B cell (primary cell): ENCODE data around the gene CD274. TPM values are rescaled to one million over a fixed set of nuclear protein-coding genes. Genes with fewer than 3 reads are reported as not detected.

Experiments
- ATAC-seq: fragments of 200-7000 bp; cut with Tn5 transposase; one replicate; pipeline ENCODE4 v1.10.0; 2021; ENCODE audit warnings: low read depth, mild to moderate bottlenecking, moderate number of reproducible peaks, moderate library complexity
- CTCF ChIA-PET: fragments of 350-600 bp; sonication (Branson Sonifier 250); formaldehyde crosslinking; loops from one replicate; lab custom pipeline; 2021; ENCODE audit warnings: antibody characterized with exemption, inconsistent platforms; lab: Charles Lee
- POLR2A ChIA-PET: fragments of 350-600 bp; sonication (Branson Sonifier 250); formaldehyde crosslinking; loops from one replicate; lab custom pipeline; 2021; ENCODE audit warnings: antibody characterized with exemption; lab: Charles Lee
- DNase-seq: peaks from one replicate; pipeline ENCODE4 v3.0.0; 2013
- H2AFZ ChIP-seq: 2 replicates; pipeline ENCODE4 v1.6.1; 2012; ENCODE audit warnings: mild to moderate bottlenecking, low read depth, low read length; ENCODE audit not compliant: insufficient read depth, poor library complexity, severe bottlenecking
- H3K27ac ChIP-seq, 2 donors: 1 replicate in 1 of 2; 2 replicates in 1 of 2; pipeline ENCODE4 v1.5.1; 2012 to 2013; ENCODE audit warnings: low read length in 2 of 2, mild to moderate bottlenecking in 2 of 2, moderate library complexity in 1 of 2
- H3K27me3 ChIP-seq, 4 experiments: fragments of 200-600 bp in 1 of 4; sonication (generic) in 1 of 4; replicated peaks in 1 of 4; 1 replicate in 2 of 4; 2 replicates in 2 of 4; pipeline versions ENCODE4 v1.6.1 to v1.7.0; 2013 to 2016; ENCODE audit warnings: low read length in 3 of 4, mild to moderate bottlenecking in 2 of 4, mixed read lengths in 1 of 4, moderate library complexity in 1 of 4; ENCODE audit not compliant: insufficient read depth in 4 of 4, control insufficient read depth in 3 of 4; ENCODE audit errors: control extremely low read depth in 1 of 4
- H3K36me3 ChIP-seq, 2 experiments: replicated peaks in 1 of 2; 1 replicate in 1 of 2; 2 replicates in 1 of 2; pipeline versions ENCODE4 v1.6.1 to v1.7.1; 2013; ENCODE audit warnings: low read length in 1 of 2; ENCODE audit not compliant: insufficient read depth in 2 of 2, control insufficient read depth in 1 of 2; ENCODE audit errors: control extremely low read depth in 1 of 2, extremely low read depth in 1 of 2
- H3K4me1 ChIP-seq, 2 donors: fragments of 200-600 bp in 1 of 2; sonication (generic) in 1 of 2; 1 replicate in 1 of 2; 2 replicates in 1 of 2; pipeline versions ENCODE4 v1.5.1 to v1.6.1; 2013 to 2017; ENCODE audit warnings: low read length in 2 of 2; ENCODE audit not compliant: control insufficient read depth in 2 of 2, insufficient read depth in 2 of 2
- H3K4me2 ChIP-seq: replicated peaks from 2 replicates; pipeline ENCODE3; 2012; ENCODE audit warnings: mild to moderate bottlenecking, low read depth, low read length; ENCODE audit not compliant: poor library complexity, severe bottlenecking
- H3K4me3 ChIP-seq, 5 experiments: fragments of 200-600 bp in 1 of 5; sonication (generic) in 1 of 5; 1 replicate in 3 of 5; 2 replicates in 2 of 5; pipeline versions ENCODE4 v1.5.1 to v1.7.0; 2011 to 2016; ENCODE audit warnings: low read length in 4 of 5, mild to moderate bottlenecking in 4 of 5, low read depth in 2 of 5, control low read depth in 1 of 5, moderate library complexity in 1 of 5; ENCODE audit not compliant: insufficient read depth in 1 of 5; ENCODE audit errors: control extremely low read depth in 1 of 5, extremely low read depth in 1 of 5
- H3K79me2 ChIP-seq: fragments of 200-600 bp; sonication (generic); one replicate; pipeline ENCODE4 v1.6.0; 2016; ENCODE audit warnings: low read length; ENCODE audit not compliant: control insufficient read depth, insufficient read depth
- H3K9ac ChIP-seq: fragments of 200-600 bp; sonication (generic); 2 replicates; pipeline ENCODE4 v1.6.1; 2017; ENCODE audit warnings: mild to moderate bottlenecking, low read length, moderate library complexity
- H3K9me3 ChIP-seq, 3 donors: one replicate each; pipeline versions ENCODE4 v1.6.1 to v1.7.1; 2013; ENCODE audit warnings: low read length in 2 of 3; ENCODE audit not compliant: control insufficient read depth in 2 of 3, insufficient read depth in 1 of 3; ENCODE audit errors: control extremely low read depth in 1 of 3
- H4K20me1 ChIP-seq: 2 replicates; pipeline ENCODE4 v1.6.0; 2012; ENCODE audit warnings: mild to moderate bottlenecking, low read length; ENCODE audit not compliant: insufficient read depth, control insufficient read depth, poor library complexity, severe bottlenecking
- H3K27ac Mint-ChIP-seq: one replicate; pipeline ENCODE4 v1.8.0; 2021; ENCODE audit warnings: mixed read lengths
- H3K27me3 Mint-ChIP-seq: one replicate; pipeline ENCODE4 v1.8.0; 2021; ENCODE audit warnings: mixed read lengths
- H3K4me1 Mint-ChIP-seq: one replicate; pipeline ENCODE4 v1.8.0; 2021; ENCODE audit warnings: mixed read lengths
- H3K4me3 Mint-ChIP-seq: one replicate; pipeline ENCODE4 v1.8.0; 2021; ENCODE audit warnings: mixed read lengths
- H3K9me3 Mint-ChIP-seq: one replicate; pipeline ENCODE4 v1.8.0; 2022; ENCODE audit warnings: mixed read lengths; ENCODE audit not compliant: insufficient read depth
- CTCF ChIP-seq: fragments of 200-600 bp; IDR thresholded peaks from one replicate; pipeline ENCODE4 v1.8.0; 2022; ENCODE audit warnings: antibody characterized with exemption, mild to moderate bottlenecking
- EZH2 ChIP-seq: IDR thresholded peaks from 2 replicates; pipeline ENCODE4 v1.6.1; 2012; ENCODE audit warnings: borderline replicate concordance, low read depth, mild to moderate bottlenecking, moderate library complexity, low read length; ENCODE audit not compliant: insufficient read depth, poor library complexity, severe bottlenecking
- WGBS: methylation state at CpG from one replicate; pipeline ENCODE4 v1.1.5; 2013; ENCODE audit warnings: missing lambda C conversion rate; ENCODE audit not compliant: insufficient coverage; 5-methylcytosine and 5-hydroxymethylcytosine counted together
- intact Hi-C: fragments of 100-400 bp; cut with micrococcal nuclease; formaldehyde crosslinking; loops from one replicate; pipeline ENCODE4 v1.10.0; 2022
- polyA plus RNA-seq: library from polyadenylated mRNA; depleted of rRNA; stranded (reverse); fragments of >200 nt; gene quantifications from 2 replicates; pipeline ENCODE4 v1.2.3, GENCODE V29; 2012
- total RNA-seq, 2 donors: library from RNA; stranded (reverse); fragments of 120-200 nt in 1 of 2; gene quantifications; 1 replicate in 1 of 2; 2 replicates in 1 of 2; pipeline versions ENCODE4 v1.2.3 to v1.2.4, GENCODE V29; 2013 to 2022

CD274 gene
- total and polyA plus RNA-seq, 2 donors (not counting 1 experiment from before 2014, with no cell fraction given): 1.4 to 7.0 TPM

GRCh38 chr9:5466005-5466404 lies 15.7 kb downstream of the CD274 start:
- Histone ChIP-seq H3K27me3 (no peaks in the 10 kb centered on the region), H3K4me3 (no peak overlapping the region), H3K79me2 (no peaks in the 10 kb centered on the region), H3K9me3 (peaks cover 0 to 6% (median 1%) of the 10 kb centered on the region in 3 donors), H4K20me1 (no peaks in the 10 kb centered on the region), H3K4me1 (no peaks in the 10 kb centered on the region), H3K27ac (no peak overlapping the region), H3K9ac (no peak overlapping the region), H3K36me3 (no peaks in the 10 kb centered on the region), H3K4me2 (no peak overlapping the region), H2AFZ (no peak overlapping the region)
- DNase-seq: no peak
- ChIA-PET CTCF (interaction anchor here (0.9 kb wide), 1 partner anchor 135 kb away, joined by 3 read pairs; no protein-coding TSS in a partner anchor), POLR2A (no interaction called here)
- intact Hi-C loops: no loop called here
- WGBS: no CpG with 5 or more reads among the region's 1 CpG
- Mint-ChIP-seq H3K4me3 (no peak overlapping the region), H3K27me3 (no peaks in the 10 kb centered on the region), H3K27ac (no peak overlapping the region), H3K9me3 (no peaks in the 10 kb centered on the region), H3K4me1 (peaks cover 6% of the 10 kb centered on the region)
- TF ChIP-seq EZH2 (no peak), CTCF (no peak)
- ATAC-seq: no peak

- POLR2A ChIA-PET: no interaction called here
- H3K4me3 Mint-ChIP-seq: no peak overlapping the region
Observed at GRCh38 chr9:5466766-5467165, 16.4 kb downstream of the CD274 start.

More at GRCh38 chr9:5466766-5467165, 16.4 kb downstream of the CD274 start:
- Histone ChIP-seq H2AFZ (no peak overlapping the region), H3K79me2 (no peaks in the 10 kb centered on the region), H3K4me1 (no peaks in the 10 kb centered on the region), H3K4me2 (no peak overlapping the region), H3K9me3 (peaks cover 0 to 6% (median 1%) of the 10 kb centered on the region in 3 donors), H4K20me1 (no peaks in the 10 kb centered on the region), H3K27me3 (no peaks in the 10 kb centered on the region), H3K36me3 (no peaks in the 10 kb centered on the region), H3K4me3 (no peak overlapping the region), H3K9ac (no peak overlapping the region), H3K27ac (no peak overlapping the region)
- DNase-seq (no peak), ATAC-seq (no peak)
- no CpG with 5 or more reads among the region's 2 CpGs for WGBS
- Mint-ChIP-seq H3K27me3 (no peaks in the 10 kb centered on the region), H3K27ac (no peak overlapping the region), H3K9me3 (no peaks in the 10 kb centered on the region), H3K4me1 (peaks cover 6% of the 10 kb centered on the region)
- CTCF ChIA-PET: no interaction called here
- no peak for TF ChIP-seq CTCF
- no peak for TF ChIP-seq EZH2
- intact Hi-C loops: no loop called here
